ENCODE results near the gene IMP3.
"Not testable (repeated sequence)": the region's sequence is repeated elsewhere in the genome, so short reads cannot be mapped to it uniquely, and the experiment has no call there.

DNA sequence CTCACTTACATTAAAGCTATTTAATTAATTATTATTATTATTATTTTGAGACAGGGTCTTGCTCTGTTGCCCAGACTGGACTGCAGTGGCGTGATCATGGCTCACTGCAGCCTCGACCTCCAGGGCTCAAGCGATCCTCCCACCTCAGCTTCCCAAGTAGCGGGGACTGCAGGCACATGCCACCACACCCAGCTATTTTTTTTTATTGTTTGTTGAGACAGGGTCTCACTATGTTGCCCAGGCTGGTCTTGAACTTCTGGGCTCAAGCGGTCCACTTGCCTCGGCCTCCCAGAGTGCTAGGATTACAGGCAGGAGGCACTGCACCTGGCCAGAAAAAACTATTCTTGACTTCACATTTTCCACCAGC, 38.3 kb upstream of the IMP3 start:
- TF ChIP-seq, protein P1, sequence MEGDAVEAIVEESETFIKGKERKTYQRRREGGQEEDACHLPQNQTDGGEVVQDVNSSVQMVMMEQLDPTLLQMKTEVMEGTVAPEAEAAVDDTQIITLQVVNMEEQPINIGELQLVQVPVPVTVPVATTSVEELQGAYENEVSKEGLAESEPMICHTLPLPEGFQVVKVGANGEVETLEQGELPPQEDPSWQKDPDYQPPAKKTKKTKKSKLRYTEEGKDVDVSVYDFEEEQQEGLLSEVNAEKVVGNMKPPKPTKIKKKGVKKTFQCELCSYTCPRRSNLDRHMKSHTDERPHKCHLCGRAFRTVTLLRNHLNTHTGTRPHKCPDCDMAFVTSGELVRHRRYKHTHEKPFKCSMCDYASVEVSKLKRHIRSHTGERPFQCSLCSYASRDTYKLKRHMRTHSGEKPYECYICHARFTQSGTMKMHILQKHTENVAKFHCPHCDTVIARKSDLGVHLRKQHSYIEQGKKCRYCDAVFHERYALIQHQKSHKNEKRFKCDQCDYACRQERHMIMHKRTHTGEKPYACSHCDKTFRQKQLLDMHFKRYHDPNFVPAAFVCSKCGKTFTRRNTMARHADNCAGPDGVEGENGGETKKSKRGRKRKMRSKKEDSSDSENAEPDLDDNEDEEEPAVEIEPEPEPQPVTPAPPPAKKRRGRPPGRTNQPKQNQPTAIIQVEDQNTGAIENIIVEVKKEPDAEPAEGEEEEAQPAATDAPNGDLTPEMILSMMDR (IDR thresholded peaks at IDR 0.05), result not testable (repeated sequence)
- TF ChIP-seq POLR2A (IDR thresholded peaks at IDR 0.05), result not testable (repeated sequence)
